HG03378 (cell line): ENCODE measurements around the gene SPDL1.
"Not testable (repeated sequence)": the region's sequence is repeated elsewhere in the genome, so short reads cannot be mapped to it uniquely, and the experiment has no call there.

Experiments used
- ATAC-seq: cut with Tn5 transposase; IDR thresholded peaks from one replicate; pipeline ENCODE4 v1.9.1; 2021; ENCODE audit warnings: mild to moderate bottlenecking, moderate library complexity; ENCODE audit not compliant: unreplicated experiment

Gene SPDL1

DNA sequence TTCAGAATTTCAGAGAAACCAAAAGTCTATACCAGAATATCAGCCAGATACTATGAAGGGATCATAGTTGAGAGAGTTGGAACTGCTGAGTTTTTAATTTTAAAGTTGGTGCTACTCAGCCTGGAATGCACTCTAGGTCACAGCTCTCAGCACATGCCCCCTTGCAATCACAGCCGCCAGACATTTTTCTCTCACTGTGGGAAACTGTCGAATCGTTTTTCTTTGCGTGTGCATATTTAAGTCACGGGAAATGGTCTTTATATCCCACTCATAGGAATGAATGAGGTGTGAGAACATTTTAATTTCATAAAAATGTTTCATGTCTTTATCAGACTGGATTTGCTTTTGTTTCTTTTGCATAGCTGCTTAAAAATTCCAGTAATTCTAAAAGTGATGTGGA lies 12.2 kb upstream of the SPDL1 start:
- no peak for ATAC-seq

DNA sequence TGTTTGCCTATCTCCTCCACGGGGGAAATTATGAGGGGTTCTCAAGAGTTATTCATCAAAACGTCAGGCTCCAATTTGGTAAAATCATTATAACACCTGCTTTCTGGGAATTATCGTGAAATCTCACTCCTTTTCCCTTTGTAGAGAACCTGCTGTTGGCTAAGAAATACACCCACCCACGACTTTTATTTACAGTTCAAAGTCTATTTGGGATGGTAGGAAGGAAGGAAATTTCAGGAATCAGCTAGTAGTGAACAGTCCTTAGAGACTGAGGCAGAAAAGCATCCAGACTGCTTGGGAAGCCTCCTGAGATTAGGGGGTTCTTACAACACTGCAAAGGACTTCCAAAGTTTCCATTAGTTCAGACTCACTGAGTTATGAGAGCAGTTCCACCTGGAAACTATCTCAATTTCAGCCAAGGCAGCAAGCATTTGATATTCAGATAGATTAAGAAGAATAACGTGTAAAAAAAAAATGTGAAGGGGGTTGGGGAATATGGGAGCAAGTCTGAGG lies 9.4 kb upstream of the SPDL1 start:
- ATAC-seq, result no peak

DNA sequence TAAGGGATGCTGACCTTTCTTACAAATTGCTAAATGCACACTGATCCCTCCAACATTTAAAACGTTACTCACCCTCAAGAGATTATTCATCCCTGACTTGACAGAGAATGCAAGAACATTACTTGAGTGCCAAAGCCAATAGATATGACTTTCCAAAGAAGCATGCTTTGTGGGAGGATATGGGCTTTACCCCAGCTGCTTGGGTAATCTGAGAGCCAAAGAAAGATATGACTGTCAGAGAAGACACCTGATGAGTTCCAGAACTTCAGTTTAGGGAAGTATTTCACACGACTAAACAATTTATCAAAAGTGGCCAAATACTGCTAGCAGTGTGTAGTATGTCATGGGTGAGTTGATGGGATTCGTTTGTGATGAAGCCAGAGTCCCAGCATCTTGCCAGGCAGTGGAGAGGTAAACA lies 7.4 kb upstream of the SPDL1 start:
- no peak for ATAC-seq

- no peak for ATAC-seq
These were observed 5.6 kb upstream of the SPDL1 start for GRCh38 chr5:169577951-169578350.

GRCh38 chr5:169580964-169581363 lies 2.6 kb upstream of the SPDL1 start:
- no peak for ATAC-seq

- ATAC-seq, result peak; percentile 50
These were observed 1.9 kb upstream of the SPDL1 start for GRCh38 chr5:169581580-169582227.

GRCh38 chr5:169583101-169583423 lies 511 bp upstream of the SPDL1 start:
- ATAC-seq, result peak; percentile 32

- no peak for ATAC-seq
These were observed 1.5 kb downstream of the SPDL1 start for GRCh38 chr5:169584998-169585451.

DNA sequence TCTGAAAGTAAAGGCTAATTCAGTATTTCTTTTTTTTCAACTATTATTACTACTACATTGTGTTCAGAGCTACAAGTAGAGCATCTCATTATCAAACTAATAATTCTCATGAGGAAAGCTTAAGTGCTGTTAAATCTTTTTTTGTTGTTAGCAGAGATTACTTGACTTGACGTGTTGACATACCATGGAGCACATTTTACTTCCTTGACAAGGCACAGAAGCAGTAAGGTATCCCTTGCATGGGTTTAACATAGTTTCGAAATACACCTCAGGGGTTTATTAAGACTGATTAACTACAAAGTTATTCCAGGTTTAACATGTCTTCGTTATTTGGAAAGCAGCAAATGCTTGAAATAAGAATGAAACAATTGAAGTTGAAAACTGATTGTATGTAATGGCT lies 7.0 kb downstream of the SPDL1 start:
- no peak for ATAC-seq

- ATAC-seq, result no peak
These were observed 8.1 kb downstream of the SPDL1 start for GRCh38 chr5:169591636-169592035.

DNA sequence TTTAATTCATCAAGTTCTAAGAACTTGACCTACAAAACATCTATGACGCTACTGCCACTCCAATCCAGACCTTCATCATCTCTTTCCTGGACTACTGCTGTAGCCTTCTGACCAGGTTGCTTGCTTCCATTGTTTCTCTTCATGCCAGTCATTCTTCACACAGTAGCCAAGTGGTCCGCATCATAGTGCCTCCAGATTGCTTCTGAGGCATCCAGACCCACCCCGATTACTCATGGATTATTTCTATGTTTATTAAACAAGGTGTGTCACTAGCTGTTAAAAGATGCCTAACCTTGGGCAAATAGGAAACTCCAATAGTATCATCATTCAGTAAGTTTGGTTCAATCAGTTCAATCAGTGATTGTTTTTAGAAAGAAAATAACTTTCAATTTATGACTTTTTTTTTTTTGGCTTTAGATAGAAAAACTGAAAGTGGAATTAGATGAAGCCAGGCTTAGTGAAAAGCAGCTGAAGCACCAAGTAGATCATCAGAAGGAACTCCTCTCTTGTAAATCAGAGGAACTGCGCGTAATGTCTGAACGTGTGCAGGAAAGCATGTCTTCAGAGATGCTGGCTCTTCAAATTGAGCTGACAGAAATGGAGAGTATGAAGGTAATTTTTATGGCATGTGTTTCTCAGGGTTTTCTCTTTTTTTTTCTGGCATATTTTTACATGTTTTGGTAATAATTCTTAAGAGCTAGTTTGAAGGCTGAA lies 9.5 kb downstream of the SPDL1 start:
- ATAC-seq, result no peak

GRCh38 chr5:169595172-169595820 lies 11.7 kb downstream of the SPDL1 start:
- no peak for ATAC-seq

GRCh38 chr5:169599451-169599850 lies 15.9 kb downstream of the SPDL1 start:
- ATAC-seq, result no peak

DNA sequence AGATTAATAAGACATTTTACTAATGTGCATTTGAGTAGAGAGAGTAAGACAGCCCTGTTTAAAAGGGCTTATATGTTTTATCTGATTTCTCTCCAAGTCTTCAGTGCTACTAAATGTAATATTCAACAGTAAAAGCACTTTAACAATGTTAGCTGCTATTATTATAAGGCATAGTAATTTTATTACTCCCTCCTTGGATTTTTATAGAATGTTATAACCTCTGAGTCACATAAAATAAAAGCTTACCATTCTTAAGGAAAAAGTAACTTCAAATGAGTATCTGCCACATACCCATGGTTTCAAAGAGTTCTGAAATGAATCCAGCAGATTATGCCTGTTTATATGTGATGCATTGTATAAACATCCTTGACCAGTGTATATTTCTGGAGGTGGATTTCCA lies 19.0 kb downstream of the SPDL1 start:
- ATAC-seq, result no peak

DNA sequence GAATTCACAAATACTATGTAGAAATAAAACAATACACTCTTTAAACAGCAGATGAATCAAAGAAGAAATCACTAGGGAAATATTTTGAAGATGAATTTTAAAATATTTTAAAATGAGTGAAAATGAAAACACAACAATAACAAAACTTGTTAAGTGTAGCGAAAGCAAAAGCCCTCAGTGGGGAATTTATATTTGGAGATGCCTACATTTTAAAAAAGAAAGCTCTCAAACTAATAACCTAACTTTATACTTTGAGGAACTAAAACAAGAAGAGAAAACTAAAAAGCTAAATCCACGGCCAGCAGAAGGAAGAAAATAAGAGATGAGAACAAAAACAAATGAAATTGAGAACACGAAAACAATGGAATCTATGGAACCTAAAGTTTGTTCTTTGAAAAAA lies 22.7 kb downstream of the SPDL1 start:
- no peak for ATAC-seq

GRCh38 chr5:169607882-169608281 lies 24.3 kb downstream of the SPDL1 start:
- no peak for ATAC-seq

DNA sequence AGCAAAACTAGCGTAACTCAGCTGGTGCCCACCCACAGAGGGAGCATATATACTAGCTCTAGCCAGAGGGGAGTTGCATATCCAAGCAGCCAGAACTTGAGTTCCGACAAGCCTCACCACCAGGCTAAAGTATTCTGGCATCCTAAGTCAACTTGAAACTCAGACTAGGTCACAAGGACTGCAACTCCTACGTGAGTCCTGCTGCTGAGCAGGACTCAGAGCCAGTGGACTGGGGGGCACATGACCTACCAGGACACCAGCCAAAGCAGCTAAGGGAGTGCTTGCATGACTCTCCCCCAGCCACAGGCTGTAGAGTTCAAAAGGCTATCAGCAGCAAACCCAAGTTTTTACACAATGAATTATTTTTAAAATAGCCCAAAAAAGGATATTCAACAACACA lies 26.1 kb downstream of the SPDL1 start:
- no peak for ATAC-seq

GRCh38 chr5:169610606-169611005 lies 27.0 kb downstream of the SPDL1 start:
- no peak for ATAC-seq

GRCh38 chr5:169615561-169615960 lies 32.0 kb downstream of the SPDL1 start:
- no peak for ATAC-seq

GRCh38 chr5:169624307-169624706 lies 40.7 kb downstream of the SPDL1 start:
- not testable (repeated sequence) for ATAC-seq

DNA sequence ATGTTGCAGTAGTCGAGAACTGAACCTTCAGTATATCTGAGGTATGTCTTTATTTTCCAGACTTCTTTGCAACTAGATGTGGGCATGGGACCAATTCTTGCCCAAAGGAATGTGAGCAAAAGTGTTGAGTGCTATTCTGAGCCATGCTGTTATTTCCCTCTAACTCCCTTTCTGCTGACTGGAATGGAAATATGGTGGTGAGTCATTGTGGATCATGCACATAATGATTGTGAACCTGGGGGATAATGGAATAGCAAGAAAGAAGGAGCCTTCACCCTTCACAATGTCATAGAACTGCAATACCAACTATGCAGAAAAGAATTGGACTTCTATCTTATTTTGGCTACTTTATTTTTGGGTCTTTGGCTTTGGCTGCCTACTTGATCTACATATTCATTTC lies 43.2 kb downstream of the SPDL1 start:
- ATAC-seq, result no peak

DNA sequence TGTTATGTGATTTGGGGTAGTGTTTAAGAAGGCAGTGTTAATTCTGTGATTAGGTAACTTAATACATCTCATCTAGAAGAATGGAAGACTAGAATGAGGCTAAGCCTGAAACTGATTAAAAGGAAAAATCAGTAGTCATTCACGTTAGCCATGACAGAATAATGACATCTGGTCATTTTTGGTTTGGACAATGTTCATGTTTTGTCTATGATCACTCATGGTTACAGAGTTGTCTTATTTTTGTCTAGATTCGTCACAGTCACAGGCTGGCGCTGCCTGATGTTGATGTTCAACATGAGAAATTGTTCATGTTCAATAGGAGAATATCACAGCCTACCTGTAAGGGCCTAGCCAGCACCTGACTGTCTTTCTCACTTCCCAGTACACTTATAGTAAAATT lies 44.0 kb downstream of the SPDL1 start:
- no peak for ATAC-seq
